Tibial nerve (tissue), 4 donors: Measurements from ENCODE around the gene NSUN7. TPM values are rescaled to one million over a fixed set of nuclear protein-coding genes. Genes with fewer than 3 reads are reported as not detected.

Source experiments
- DNase-seq, 2 donors: peaks; one replicate each; pipeline ENCODE4 v3.0.0-alpha.2; 2019; ENCODE audit warnings: low spot score in 2 of 2
- H3K27ac ChIP-seq, 4 donors: fragments of 200-600 bp; sonication (generic) in 3 of 4; one replicate each; pipeline ENCODE4 v1.5.1; 2017 to 2019; ENCODE audit warnings: mild to moderate bottlenecking in 1 of 4
- H3K27me3 ChIP-seq, 2 donors: fragments of 200-600 bp; sonication (generic) in 1 of 2; one replicate each; pipeline versions ENCODE4 v1.5.1 to v1.6.0; 2017 to 2019
- H3K36me3 ChIP-seq, 3 donors: fragments of 200-600 bp; sonication (generic); one replicate each; pipeline ENCODE4 v1.5.1; 2018 to 2019
- H3K4me1 ChIP-seq, 4 donors: fragments of 200-600 bp; sonication (generic) in 3 of 4; one replicate each; pipeline ENCODE4 v1.5.1; 2017 to 2019
- H3K4me3 ChIP-seq, 4 donors: fragments of 200-600 bp; sonication (generic) in 3 of 4; one replicate each; pipeline ENCODE4 v1.5.1; 2017 to 2019; ENCODE audit warnings: mild to moderate bottlenecking in 1 of 4, moderate library complexity in 1 of 4
- H3K9me3 ChIP-seq, 4 donors: fragments of 200-600 bp; sonication (generic) in 3 of 4; one replicate each; pipeline ENCODE4 v1.5.1; 2017 to 2019
- EP300 ChIP-seq, 2 donors: sonication (generic); formaldehyde crosslinking; IDR thresholded peaks; one replicate each; pipeline ENCODE4 v1.6.1; 2017; ENCODE audit warnings: antibody characterized with exemption in 2 of 2, mild to moderate bottlenecking in 1 of 2
- POLR2A ChIP-seq, 2 donors: fragments of 450-650 bp; IDR thresholded peaks; one replicate each; pipeline ENCODE4 v1.6.1; 2017; ENCODE audit warnings: antibody characterized with exemption in 2 of 2, mild to moderate bottlenecking in 2 of 2, moderate library complexity in 2 of 2
- WGBS, 2 donors: methylation state at CpG; one replicate each; pipeline ENCODE4 v1.1.5; 2018; 5-methylcytosine and 5-hydroxymethylcytosine counted together
- small RNA-seq: library from RNA; depleted of rRNA; stranded (forward); fragments of <200 nt; gene quantifications from one replicate; pipeline ENCODE3, GENCODE V24; 2016
- total RNA-seq, 4 donors: library from RNA; depleted of rRNA; stranded (reverse); fragments of >200 nt; gene quantifications; one replicate each; pipeline ENCODE4 v1.1.0, GENCODE V29; 2016
- TF ChIP-seq, protein P1 (sequence below), 5 experiments: fragments of 200-600 bp in 3 of 5; fragments of 450-650 bp in 2 of 5; sonication (generic) in 3 of 5; IDR thresholded peaks; one replicate each; pipeline ENCODE4 v1.5.1; 2016 to 2019; ENCODE audit warnings: antibody characterized with exemption in 5 of 5, mild to moderate bottlenecking in 3 of 5, moderate library complexity in 2 of 5

Gene NSUN7
- total RNA-seq, 4 donors from 2014 or later: 2.0 to 3.1 (median 2.1) TPM; not detected in 1

DNA sequence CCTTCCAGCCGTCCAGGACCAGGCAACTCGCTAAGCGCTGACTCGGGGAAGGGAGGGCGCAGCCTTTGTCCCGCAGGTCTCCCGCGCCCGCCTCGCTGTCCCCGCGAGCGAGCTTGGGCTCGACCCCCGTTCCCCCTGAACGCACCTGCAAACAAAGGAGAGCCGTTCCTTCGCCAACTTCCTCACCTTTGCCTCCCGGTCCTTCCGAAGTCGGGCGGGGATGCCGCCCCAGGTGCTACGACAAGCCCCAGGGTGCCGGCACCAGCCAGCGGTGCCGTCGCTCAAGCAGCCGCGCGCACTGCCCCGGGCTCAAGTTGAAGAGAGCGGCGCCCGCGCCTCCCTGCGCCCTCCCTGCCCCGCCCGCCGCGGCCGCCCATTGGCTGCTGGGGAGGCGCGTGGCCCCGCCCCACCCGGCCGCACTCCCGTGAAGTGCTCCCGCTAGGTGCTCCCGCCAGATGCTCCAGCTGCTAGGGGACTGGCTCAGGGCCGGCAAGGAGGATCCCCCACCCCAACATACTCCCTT, 107.1 kb downstream of the NSUN7 start:
- TF ChIP-seq EP300 (IDR thresholded peaks at IDR 0.05): no peak
- no peak for TF ChIP-seq POLR2A (IDR thresholded peaks at IDR 0.05)
- TF ChIP-seq, protein P1, sequence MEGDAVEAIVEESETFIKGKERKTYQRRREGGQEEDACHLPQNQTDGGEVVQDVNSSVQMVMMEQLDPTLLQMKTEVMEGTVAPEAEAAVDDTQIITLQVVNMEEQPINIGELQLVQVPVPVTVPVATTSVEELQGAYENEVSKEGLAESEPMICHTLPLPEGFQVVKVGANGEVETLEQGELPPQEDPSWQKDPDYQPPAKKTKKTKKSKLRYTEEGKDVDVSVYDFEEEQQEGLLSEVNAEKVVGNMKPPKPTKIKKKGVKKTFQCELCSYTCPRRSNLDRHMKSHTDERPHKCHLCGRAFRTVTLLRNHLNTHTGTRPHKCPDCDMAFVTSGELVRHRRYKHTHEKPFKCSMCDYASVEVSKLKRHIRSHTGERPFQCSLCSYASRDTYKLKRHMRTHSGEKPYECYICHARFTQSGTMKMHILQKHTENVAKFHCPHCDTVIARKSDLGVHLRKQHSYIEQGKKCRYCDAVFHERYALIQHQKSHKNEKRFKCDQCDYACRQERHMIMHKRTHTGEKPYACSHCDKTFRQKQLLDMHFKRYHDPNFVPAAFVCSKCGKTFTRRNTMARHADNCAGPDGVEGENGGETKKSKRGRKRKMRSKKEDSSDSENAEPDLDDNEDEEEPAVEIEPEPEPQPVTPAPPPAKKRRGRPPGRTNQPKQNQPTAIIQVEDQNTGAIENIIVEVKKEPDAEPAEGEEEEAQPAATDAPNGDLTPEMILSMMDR (IDR thresholded peaks at IDR 0.05): no peak
- Histone ChIP-seq H3K27ac (no peak overlapping the region), H3K4me3 (peak overlapping the region in 3 of 4 donors; percentile 23 to 48 (median 46)), H3K36me3 (peaks cover 0 to 8% (median 0%) of the 10 kb centered on the region in 3 donors), H3K4me1 (peaks cover 0 to 20% (median 6%) of the 10 kb centered on the region in 4 donors), H3K9me3 (no peaks in the 10 kb centered on the region), H3K27me3 (no peaks in the 10 kb centered on the region)
- peak; percentile 16 to 26 for DNase-seq
- 16 to 18% methylated on average over 38 to 45 of the region's 51 CpGs for WGBS, 2 donors

DNA sequence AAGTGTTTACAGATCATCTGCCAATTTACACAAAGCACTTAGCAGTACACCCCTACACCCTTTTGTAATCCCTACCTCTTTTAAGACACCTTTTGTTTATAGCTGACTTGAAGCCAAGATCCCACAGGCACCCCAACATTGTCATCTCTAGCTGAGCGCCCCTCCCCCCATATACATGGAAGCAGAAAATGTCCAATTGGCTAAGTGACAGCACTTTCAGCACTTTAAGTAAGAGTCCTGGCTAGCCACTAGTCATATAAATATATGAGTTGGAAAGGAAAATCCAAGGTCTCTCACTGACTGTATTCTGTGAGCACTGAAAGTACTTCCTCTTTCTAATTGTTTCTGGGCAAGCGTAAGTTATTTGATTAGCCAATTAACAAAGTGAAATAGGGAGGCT, 108.2 kb downstream of the NSUN7 start:
- no peaks in the 10 kb centered on the region for H3K9me3 ChIP-seq
- no peaks in the 10 kb centered on the region for H3K27me3 ChIP-seq
- DNase-seq: no peak
- H3K4me1 ChIP-seq: peaks cover 0 to 20% (median 6%) of the 10 kb centered on the region in 4 donors
- no peak overlapping the region for H3K27ac ChIP-seq
- WGBS, 2 donors: 81 to 84% methylated on average over 2 of the region's 2 CpGs
- H3K4me3 ChIP-seq: no peak overlapping the region
- H3K36me3 ChIP-seq: peaks cover 0 to 8% (median 0%) of the 10 kb centered on the region in 3 donors
- no peak for TF ChIP-seq EP300 (IDR thresholded peaks at IDR 0.05)
- TF ChIP-seq, protein P1 (IDR thresholded peaks at IDR 0.05): no peak
- TF ChIP-seq POLR2A (IDR thresholded peaks at IDR 0.05): no peak

DNA sequence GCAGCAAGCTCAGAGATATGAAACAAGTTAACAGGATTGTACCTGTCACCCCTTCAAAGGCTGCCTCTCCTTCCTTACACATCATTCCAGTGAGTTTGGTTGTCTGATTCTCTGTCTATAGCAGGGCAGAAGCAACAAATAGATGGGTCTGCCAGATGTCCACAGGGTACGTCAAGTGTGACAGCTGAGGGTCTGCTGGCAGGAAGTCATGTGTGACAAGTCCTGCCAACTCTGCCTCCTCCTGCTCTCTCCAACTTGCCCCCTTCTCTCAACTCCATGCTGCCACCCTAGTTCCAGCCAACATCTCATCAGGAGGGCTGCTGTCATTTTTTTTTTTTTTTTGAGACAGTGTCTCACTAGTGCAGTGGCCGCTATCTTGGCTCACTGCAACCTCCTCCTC, 109.2 kb downstream of the NSUN7 start:
- Histone ChIP-seq H3K4me3 (no peak overlapping the region), H3K36me3 (peaks cover 0 to 8% (median 0%) of the 10 kb centered on the region in 3 donors), H3K27me3 (no peaks in the 10 kb centered on the region), H3K4me1 (peaks cover 0 to 20% (median 6%) of the 10 kb centered on the region in 4 donors), H3K9me3 (no peaks in the 10 kb centered on the region), H3K27ac (no peak overlapping the region)
- no peak for DNase-seq
- TF ChIP-seq, protein P1 (IDR thresholded peaks at IDR 0.05): no peak
- WGBS, 2 donors: 81 to 85% methylated on average over 2 of the region's 2 CpGs

Small RNA genes within 50 kb of the gene (small RNA-seq; reads per million reads assigned to genes)
- gene RF00019: not detected

Other genes with a start within 250 kb of the NSUN7 start
- 10 to 100 TPM; 22.8 to 93.9 (median 41.0) TPM for gene RBM47, start 120.1 kb upstream of the NSUN7 start, total RNA-seq